Loucy (cell line): Measurements from ENCODE around the gene PHACTR3.

Source experiments
- EZH2phosphoT487 ChIP-seq: fragments of 200-600 bp; IDR thresholded peaks from 2 replicates; pipeline ENCODE4 v1.6.1; 2018; ENCODE audit warnings: antibody characterized with exemption, mild to moderate bottlenecking, moderate library complexity, borderline replicate concordance
- TF ChIP-seq, protein P1 (sequence below): fragments of 200-600 bp; sonication (generic); conservative IDR thresholded peaks from 2 replicates; pipeline ENCODE4 v1.5.1; 2014; ENCODE audit warnings: mild to moderate bottlenecking, antibody characterized with exemption, low read length

DNA sequence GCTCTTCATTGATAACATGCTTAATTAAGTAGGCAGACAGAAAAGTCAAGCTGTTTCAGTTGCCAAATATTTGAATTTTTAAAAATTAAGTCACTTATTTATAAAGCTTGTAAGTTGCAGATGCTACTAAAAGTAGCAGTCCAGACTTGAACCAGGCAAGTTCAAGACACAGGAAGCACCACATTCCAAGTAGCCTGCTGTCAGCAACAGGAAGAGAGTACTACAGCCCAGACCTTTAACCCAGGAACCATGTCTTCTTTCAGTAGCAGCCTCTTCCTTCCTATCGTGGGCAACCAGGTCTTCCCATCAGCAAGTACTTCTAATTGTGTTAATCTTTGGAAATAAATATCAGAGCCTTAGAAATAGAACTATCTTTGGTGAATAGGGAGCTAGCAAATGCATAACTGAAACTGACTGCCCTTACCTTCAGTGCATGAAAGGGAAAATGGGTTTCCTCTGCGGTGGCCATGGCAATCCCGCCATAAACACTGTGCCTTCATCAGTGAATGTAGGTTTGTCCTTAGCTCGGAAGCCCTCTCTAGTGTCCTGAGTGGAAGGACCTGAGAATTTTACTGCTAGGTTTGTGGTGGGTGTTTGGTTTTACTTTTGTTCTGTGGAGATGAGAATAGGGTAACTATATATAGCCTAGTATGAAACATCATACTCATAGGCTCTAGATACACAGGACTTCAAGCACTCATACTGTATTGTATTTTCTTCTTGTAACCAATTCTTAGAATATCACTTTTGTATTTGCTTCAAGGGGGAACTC, 233.5 kb downstream of the PHACTR3 start:
- TF ChIP-seq, protein P1, sequence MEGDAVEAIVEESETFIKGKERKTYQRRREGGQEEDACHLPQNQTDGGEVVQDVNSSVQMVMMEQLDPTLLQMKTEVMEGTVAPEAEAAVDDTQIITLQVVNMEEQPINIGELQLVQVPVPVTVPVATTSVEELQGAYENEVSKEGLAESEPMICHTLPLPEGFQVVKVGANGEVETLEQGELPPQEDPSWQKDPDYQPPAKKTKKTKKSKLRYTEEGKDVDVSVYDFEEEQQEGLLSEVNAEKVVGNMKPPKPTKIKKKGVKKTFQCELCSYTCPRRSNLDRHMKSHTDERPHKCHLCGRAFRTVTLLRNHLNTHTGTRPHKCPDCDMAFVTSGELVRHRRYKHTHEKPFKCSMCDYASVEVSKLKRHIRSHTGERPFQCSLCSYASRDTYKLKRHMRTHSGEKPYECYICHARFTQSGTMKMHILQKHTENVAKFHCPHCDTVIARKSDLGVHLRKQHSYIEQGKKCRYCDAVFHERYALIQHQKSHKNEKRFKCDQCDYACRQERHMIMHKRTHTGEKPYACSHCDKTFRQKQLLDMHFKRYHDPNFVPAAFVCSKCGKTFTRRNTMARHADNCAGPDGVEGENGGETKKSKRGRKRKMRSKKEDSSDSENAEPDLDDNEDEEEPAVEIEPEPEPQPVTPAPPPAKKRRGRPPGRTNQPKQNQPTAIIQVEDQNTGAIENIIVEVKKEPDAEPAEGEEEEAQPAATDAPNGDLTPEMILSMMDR: no peak
- no peak for TF ChIP-seq EZH2phosphoT487
